Activated CD4-positive, CD25-positive, alpha-beta regulatory T cell treated with anti-CD3 and anti-CD28 coated beads, Interleukin-2, amount 50 U/mL, for 16 hours (primary cell): ENCODE results near the gene CYBC1.
A peak's percentile ranks its signal among the peaks of the same experiment; 100 is the strongest.

Experiments used
- DNase-seq: peaks from one replicate; pipeline ENCODE4 v3.0.0-alpha.2; 2020; ENCODE audit warnings: low read depth, low spot score

The CYBC1 gene

GRCh38 chr17:82450357-82451106, at the start of gene CYBC1:
CYBC1 (minus strand) TSS chr17:82450752; CDS start chr17:82449254, 1,498 bp downstream.
- peak; percentile 90 for DNase-seq

DNA sequence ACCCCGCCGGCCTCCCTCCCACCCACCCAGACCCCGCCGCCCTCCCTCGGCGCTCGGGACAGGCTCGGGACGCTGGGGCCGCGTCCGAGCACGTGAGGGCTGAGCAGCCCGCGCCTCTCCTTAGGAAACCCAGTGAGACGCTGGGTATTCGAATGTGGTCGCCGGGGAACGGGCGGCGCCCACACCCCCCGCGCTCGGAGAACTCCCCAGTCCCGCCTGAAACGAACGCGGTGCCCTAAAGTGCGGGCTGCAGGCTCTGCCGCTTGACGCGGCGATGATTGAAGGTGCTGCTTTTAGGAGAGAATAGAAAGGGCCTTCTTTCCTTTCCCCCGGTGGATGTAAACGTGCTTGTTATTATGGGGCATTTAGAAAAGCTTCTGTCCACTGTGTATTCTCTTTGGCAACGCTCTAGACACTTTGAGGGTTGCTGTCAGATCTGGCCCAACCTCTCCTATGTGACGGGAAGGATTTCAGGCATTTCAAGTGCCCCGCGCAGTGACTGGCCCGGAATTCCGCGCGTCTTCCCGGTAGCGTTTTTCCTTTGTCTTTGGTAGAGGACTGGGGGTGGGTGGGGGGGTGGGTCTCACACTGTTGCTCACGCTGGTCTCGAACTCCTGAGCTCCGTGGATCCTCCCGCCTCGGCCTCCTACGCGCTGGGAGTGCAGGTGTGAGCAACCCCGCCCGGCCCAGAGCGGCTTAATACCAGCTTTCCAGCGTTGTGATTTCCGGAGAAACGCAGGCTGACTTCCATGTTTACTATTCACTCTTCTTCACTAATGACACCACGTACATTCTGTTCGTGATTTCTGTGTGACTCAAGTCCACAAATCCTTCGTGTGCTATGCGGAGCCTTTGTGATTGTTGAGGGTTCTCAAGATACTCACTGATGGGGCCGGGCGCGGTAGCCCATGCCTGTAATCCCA, 47.2 kb upstream of the CYBC1 start:
- no peak for DNase-seq

DNA sequence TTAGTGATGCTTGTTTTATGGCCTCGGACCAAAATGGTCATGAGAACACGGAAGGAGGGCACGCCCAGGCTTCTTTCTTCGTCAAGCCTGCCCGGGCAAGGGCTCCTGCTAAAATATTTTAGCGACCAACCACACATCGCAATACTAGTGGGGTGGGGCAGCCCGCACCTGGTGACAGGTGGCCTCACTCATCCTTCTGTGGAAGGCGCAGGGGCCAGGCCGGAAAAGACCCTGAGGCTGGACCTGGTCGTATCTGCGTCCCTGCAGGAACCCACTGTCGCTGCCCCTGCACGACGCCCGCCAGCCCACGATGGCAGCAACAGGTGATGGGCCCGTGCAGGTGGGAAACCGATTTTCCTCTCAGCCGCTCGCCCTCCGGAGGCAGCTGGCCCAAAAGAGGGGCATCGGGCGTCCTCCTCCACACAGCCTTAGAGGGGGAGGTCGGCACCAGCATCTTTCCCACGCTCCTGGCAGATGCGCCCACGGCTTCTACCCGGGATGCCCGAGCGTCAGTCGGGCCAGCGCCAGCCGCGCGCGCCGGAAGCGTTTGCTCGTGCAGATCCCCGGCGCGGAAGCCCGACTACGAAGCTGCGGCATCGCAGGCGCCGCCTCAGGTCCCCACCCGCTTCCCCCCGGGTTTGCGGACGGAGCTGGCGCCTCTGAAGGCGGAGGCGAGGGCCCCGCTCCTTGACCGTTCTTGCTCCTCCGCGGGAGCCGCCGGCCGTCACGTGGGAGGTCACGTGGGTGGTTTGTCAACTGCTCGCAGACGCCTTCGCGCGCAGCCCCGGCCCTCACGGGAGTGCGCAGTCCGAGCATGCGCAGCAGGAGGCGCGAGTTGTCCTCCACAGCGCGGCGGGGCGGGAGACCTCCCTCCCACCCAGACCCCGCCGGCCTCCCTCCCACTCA, 46.2 kb upstream of the CYBC1 start:
- peak; percentile 80 for DNase-seq

DNA sequence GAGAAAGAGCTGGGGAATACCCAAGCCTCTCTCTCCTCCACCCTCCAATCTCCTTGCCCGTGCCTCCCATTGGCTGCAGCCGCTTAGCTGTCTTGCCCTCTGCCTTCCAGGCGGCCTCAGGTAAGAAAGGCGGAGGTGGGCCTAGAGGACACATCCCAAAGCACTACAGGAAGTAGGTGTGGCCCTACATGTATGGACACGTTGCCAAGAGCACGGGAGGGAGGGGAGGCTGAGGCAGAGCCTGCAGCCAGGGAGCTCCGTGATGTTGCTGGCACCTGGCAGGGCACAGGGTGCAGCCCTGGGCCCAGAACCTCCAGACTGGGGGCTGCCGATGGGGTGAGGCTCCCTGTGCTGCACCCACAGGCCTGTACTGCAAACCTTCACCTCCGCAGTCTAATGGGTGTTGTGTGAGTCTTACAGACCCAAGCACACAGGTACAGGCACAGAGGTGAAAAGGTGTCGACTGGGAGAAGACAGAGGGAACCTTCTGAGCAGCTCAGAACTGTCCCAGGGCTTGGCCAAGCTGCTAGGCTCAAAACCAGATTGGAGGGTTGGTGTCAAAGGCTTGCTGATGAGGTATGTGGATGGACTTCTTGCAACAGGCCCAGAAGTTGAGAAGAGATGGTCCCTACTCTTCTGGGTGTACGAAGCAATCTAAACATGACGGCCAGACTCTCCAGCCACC, 45.4 kb upstream of the CYBC1 start:
- DNase-seq = no peak

GRCh38 chr17:82494236-82495055, 43.9 kb upstream of the CYBC1 start:
- DNase-seq = peak; percentile 75

DNA sequence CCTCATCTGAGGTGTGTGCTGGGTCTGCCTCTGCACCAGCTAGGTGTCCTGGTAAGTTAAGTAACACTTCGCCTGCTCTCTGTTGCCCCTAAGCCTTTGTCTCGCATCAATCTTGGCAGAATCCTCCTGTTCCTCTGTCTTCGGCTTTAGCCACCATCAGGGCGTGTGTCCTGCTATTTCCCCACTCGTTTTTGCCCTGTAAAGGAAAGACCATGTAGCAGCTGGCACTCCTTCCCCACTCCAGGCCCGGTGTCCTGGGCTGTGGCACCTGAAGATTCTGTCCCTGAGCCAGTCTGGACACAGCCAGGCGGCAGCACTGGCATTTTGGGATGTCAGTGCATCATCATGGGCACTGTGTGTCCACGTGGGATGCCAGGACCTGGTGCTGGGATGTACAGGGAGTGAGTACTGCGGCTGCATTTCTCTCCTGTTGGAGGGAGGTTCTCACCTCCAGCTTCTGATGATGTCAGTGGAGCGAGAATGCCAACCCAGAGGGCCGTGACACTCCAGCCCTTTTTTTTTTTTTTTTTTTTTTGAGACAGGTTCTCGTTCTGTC, 42.8 kb upstream of the CYBC1 start:
- DNase-seq = no peak

DNA sequence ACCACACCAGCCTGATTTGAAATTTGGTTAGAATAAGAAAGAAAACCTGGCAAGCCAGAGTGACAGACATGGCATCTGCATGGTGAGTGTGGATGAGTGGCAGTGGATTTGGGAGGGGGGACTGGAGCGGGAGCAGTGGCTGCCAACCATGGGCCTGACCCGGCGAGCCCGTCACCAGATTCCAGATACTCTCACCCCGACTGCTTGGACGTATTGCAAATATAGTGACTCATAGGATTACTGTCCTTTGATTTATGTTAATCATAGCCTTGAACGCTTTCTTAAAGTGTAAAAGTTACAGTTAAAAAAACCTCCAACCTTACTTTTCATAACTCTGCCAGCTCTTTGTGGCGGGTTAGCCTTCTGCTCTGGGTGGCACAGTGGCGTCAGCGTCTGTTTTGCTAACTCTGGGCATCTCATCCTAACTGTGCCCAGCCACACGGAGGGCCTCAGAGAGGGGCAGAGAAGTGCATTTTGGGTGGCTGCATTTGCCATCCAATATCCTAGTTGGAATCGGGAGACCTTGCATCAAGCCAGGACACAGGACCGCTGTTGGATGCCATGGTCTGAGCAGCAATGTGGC, 42.2 kb upstream of the CYBC1 start:
- DNase-seq = no peak

DNA sequence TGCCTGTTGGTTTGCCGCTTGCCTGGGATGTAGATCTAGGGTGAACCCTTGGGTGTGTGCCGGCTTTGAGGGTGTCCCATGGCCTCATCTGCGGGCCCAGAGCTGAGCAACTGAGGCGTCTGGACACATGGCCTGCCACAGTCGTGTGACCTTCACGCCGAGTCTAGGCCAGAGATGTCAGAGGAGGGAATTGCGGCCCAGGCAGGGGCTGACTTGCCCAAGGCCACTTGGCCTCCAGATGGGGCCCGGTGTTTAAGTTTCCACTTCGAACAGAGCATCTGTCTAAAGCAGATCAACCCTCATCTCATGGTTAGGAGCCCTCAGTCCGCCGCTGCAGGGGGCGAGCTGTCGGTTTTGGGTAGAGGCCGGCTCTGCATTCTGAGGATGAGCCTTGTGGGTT, 41.0 kb upstream of the CYBC1 start:
- no peak for DNase-seq

DNA sequence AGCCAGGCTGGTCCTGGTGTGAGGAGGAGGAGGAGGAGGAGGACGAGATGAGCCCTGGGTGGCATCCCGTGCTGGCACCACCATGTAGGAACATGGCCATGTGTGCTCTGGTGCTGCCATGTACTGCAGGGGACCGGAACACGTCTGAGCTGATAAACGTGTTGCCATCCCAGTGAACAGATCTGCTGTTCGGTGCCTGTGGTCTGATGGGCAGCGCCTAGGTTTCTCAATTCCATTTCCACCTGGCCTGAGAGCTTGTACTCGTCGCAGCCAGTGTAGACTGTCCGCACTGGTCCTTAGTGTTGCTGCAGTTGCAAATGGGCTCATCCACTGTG, 40.6 kb upstream of the CYBC1 start:
- no peak for DNase-seq

- no peak for DNase-seq
Measured at GRCh38 chr17:82490512-82491195, 40.1 kb upstream of the CYBC1 start.

DNA sequence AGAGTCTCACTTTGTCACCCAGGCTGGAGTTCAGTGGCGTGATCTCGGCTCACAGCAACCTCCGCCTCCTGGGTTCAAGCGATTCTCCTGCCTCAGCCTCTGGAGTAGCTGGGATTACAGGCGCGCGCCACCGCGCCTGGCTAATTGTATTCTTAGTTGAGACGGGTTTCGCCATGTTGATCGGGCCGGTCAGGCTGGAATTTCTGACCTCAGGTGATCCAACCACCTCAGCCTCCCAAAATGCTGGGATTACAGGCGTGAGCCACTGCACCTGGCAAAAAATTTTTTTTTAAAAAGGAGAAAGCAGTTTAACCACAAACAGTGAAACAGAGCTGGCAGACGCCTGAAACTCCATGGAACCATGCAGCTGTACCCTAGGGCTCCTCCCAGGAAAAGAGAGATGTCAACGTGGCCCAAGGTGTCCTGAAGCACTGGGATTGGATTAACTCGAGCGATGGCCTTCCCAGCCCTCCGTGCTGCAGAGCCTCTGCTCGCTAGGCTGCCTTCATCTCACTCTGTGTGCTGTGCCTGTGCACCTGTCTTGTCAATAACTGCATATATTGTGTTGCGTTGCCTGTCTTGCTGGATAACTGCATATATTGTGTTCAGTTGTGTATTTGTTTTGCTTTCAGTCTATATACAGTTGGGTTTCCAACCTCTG, 39.4 kb upstream of the CYBC1 start:
- DNase-seq = no peak

- DNase-seq = no peak
Measured at GRCh38 chr17:82489117-82489516, 38.6 kb upstream of the CYBC1 start.

DNA sequence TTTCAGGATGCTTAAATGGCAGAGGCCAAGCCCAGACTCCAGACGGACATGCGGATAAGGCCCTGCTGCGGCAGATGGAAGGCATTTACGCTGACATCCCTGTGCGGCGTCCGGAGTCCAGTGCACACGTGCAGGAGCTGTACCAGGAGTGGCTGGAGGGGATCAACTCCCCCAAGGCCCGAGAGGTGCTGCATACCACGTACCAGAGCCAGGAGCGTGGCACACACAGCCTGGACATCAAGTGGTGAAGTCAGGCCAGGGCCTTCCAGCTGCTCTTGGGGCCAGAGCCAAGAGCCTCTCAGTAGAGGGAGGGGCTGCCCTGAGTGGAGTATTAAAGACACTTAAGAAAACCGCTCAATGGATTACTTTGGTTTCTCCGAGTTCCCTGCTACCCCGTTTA, 37.4 kb upstream of the CYBC1 start:
- DNase-seq = no peak

- DNase-seq = no peak
Measured at GRCh38 chr17:82486231-82487094, 35.9 kb upstream of the CYBC1 start.

DNA sequence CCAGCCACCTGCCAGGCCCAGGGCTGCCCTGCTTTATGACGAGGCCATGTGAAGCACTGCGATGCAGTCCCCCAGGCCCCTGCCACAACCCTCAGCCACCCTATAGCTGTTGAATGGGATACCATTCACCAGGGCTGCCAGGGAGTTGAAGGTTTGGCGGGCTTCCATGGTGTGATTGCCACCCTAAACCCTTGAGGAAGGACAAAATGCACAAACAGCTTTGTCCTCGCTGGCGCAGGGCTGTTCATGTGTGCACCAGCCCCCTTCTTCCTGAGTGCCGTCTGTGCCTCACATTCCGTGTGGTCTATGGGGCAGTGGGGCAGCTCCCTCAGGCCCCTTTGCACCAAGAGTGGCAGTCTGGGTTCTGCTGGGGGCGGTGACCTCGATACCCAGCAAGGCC, 33.3 kb upstream of the CYBC1 start:
- DNase-seq = no peak

GRCh38 chr17:82483204-82483660, 32.7 kb upstream of the CYBC1 start:
- no peak for DNase-seq

- no peak for DNase-seq
Measured at GRCh38 chr17:82480318-82480717, 29.8 kb upstream of the CYBC1 start.

DNA sequence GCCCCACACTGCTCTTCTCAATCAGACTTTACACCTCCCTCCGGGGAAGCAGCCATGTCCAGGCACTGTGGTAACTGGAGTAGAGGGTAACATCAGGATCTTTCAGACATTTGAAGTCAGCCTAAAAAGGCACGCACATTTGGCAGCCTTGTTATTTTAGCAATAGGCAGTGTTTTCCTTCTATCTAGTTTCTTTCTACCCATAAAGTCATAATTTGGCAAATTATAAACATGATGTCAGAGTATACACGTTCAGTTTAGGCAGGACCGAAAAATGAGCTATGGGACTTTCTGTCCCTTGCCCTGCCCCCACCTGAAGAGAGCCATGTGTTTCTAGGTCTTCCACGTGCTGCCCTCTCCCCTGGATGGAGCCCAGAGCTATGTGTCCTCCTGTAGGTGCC, 29.1 kb upstream of the CYBC1 start:
- DNase-seq = no peak
